Stimulated activated CD4-positive, alpha-beta T cell treated with anti-CD3 and anti-CD28 coated beads, Interleukin-4, amount 100 ng/mL, for 48 hours (primary cell): Measurements from ENCODE around the gene C16orf95.

Experiments used
- DNase-seq, 2 donors: peaks; one replicate each; pipeline ENCODE4 v3.0.0-alpha.2; 2020; ENCODE audit warnings: low read depth in 2 of 2

C16orf95 gene

GRCh38 chr16:87332150-87332549 is 15.0 kb upstream of the C16orf95 start:
- no peak for DNase-seq

DNA sequence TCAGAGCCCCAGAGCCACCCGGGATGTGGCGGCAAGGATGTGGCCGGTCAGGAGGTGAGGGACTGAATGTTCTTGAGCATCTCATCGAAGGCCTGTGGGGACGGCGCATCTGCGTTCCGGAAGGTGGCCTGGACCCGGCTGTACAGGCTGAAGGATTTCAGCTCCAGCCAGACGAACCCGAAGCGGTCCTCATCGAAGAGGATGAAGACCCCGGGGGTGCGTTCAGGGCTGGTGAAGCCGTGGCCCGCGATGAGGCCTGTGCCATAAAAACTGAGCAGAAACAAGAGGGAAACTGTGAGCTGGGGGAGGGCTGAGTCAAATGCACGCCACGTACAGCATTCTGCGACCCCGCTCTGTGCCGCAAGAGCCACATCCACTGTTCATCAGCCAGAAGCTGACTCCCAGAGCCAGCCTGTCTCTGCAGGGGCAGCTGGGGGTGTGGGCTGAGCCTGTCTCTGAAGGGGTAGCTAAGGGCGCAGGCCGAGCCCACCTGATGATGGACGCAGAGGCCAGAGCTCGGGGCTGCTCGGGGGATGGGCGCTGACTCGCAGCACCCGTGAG is 14.1 kb upstream of the C16orf95 start:
- DNase-seq: no peak

- no peak for DNase-seq
Measured at GRCh38 chr16:87330646-87331045, 13.5 kb upstream of the C16orf95 start.

GRCh38 chr16:87330257-87330624 is 13.0 kb upstream of the C16orf95 start:
- no peak for DNase-seq

DNA sequence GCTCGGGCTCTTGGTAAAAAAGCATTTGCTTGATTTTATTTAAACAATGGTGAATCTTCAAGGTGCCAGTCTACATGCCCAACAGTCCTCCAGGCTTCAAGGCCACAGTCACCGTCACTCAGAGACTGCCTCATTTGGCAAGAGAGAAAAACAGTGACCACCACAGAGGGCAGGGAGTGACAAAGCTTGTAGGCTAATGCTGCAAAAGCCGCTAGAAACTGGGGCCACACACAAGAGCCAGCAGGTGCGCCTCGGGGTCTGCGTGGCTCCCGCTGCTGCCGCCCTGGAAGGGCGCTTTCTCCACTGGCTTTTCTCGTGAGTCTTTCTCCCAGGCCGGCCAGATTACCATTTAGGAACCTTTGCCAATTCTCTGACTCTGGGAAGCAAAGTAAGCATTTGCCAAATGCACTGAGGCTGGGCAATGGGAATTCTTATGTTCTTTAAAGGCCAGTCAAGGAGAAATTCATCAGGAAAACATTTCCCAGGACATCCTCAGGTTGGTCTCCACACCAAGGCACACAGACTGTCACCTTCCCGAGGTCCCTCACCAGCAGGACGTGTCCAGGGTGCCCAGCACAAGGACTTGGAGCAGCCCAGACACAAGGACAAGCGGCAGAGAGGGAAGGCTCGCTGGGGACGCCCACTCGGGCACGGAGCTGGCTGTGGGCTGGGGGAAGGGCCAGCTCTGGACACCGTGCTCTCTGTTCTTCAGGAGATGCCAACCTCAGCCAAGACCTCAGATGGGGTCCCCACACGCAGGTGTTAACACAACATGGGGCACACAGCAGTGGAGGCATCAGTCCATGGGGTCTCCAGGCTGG is 12.5 kb upstream of the C16orf95 start:
- no peak for DNase-seq

DNA sequence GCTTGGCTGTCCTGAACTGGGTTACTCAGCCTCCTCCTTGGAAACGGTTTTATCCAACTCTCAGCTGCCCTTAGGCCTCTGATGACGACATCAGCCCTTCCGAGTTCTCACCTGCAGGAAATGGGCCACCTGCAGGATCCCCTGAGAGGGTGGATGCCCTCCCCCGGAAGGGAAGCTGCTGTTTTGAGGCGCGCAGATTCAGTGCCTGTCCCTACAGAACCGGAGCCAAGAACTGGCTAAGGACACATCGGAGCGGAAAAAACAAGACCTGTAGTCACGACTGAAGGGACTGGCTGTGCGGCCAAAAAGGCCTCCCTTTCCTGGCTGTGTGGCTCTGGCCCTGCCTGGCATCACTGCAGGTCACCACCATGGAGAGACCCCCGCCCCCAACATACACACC is 11.7 kb upstream of the C16orf95 start:
- DNase-seq: no peak

- no peak for DNase-seq
Measured at GRCh38 chr16:87327798-87328495, 10.8 kb upstream of the C16orf95 start.

- no peak for DNase-seq
Measured at GRCh38 chr16:87326151-87326571, 9.0 kb upstream of the C16orf95 start.

GRCh38 chr16:87325423-87325858 is 8.2 kb upstream of the C16orf95 start:
- DNase-seq: no peak

DNA sequence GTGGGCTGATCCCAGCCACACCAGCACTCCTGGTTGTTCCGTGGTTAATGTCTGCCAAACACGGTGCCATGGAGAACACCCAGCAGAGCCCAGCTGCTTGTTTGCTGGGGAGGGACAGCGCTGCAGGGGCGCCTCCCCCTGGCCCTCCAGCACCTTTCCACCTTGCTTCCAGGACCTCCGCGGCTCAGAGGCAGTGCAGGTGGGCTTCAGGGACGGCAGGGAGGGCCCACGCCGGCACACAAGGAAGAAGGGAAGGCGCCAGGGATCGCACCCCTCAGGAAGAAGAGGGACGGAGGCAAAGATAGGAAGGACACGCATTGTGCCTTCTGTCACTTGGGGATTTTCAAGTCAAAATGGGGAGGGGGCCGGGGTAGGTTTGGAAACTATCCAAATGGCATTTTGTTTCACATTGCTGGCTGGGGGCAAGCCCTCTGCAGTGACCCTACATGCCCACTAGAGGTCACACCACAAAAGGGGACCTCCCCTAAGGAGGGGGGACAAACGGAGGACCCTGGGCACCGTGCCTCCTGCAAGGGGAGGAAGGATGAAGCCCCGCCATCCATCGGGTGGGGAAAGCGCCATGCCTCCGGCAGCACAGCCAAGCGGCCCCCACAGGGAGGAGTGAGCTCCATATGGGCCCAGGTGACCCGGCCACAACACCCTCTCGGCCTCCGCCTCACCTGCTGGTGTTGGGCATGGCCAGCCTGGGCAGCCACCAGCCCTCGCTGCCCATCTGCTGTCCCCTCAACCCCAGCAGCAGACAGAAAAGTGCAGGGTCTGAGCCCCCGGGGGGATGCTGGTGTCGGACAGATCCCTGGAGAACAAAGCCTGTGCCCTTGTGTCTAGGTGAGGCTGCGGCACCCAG is 7.5 kb upstream of the C16orf95 start:
- peak; percentile 8 to 29 for DNase-seq

DNA sequence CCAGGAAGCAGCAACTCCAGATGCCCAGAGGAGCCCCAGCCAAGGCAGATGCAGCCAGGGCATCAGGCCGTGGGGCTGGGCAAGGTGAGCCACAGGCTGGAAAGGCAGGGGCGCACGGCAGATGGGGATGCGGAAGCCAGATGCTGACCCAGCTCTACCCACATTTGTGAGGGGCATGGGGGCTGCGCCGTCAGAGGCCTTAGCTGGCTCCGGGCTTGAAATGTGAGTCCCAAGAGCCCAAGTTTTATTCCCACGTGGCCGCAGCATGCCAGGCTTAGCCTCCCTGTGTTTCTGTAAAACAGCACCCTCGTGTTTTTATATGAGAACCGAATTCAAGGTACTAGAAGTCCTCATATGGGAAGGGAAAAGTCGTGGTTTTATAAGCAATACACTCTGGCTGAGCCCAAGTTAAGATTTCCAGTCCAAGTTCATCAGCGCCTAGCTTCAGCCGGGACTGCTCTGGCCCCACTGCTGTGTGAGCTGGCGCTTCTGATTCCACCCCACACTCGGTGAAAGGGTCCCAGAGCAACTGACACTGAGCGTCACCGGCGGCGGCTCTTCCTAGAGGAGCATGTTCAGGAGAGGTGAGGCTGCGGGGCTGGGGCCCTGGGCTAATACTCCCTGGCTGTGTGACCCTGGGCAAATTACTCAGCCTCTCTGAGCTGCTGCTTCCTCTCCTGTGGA is 6.7 kb upstream of the C16orf95 start:
- DNase-seq: no peak

- DNase-seq: no peak
Measured at GRCh38 chr16:87322833-87323726, 5.9 kb upstream of the C16orf95 start.

DNA sequence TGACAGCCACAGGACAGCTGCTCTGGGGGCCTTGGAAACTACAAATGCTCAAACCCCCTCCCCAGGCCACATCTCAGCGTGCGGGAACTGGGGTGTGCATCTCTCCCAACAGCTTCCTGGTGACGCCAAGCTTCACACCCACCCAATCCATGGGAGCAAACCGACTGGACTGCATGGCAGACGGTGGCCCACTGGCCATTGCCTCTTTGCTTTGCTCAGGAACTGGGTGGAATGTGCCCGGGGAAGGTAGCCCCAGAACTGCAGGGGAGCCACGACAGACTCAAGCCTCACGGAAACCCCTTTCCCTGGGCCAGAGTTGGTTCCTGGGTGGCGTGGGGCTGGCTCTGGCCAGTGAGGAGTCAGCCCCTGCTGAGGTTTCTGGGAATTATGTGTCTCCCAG is 5.2 kb upstream of the C16orf95 start:
- DNase-seq: no peak

- no peak for DNase-seq
Measured at GRCh38 chr16:87321336-87322107, 4.3 kb upstream of the C16orf95 start.

DNA sequence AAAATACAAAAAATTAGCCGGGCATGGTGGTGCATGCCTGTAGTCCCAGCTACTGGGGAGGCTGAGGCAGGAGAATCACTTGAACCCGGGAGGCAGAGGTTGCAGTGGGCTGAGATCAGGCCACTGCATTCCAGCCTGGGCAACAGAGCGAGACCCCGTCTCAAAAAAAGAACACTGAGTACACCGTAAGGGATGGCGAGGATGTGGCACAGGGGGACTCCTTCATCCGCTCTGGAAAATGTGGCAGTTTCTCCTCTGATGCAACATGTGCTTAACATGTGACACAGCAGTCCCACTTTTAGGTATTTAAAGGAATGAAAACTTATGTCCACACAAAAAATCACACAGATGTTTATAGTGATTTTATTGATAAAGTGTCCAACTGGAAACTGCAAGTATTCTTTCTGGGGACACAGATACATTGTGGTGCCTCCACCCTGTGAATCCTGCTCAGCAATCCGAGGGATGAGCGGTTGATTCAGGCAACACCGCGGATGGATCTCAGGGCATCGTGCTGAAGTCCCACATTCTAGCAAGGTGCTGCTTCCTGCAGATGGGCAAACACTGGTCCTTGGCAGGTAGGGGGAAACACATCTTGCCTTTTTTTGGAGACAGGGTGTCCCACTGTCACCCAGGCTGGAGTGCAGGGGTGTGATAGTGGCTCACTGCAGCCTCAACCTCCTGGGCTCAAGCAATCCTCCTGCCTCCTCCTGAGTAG is 3.5 kb upstream of the C16orf95 start:
- no peak for DNase-seq

- no peak for DNase-seq
Measured at GRCh38 chr16:87319997-87320491, 2.9 kb upstream of the C16orf95 start.

DNA sequence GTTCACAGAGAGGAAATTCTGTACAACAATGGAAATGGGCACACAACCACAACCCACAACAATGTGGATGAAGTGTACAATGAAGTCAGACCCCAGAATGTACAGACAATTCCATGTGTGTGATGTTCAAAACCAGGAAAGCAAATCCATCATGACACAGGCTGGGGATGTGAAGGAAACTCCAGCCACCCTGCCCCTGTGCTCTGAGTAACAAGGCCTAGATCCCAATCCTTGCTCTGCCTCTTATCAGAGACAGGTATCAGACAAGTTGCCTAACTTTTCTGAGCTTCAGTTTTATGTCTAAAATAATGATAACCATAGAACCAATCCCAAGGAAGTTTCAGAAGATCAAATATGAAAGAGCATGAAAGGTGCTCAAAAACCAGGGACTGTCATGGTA is 1.8 kb upstream of the C16orf95 start:
- DNase-seq: no peak

DNA sequence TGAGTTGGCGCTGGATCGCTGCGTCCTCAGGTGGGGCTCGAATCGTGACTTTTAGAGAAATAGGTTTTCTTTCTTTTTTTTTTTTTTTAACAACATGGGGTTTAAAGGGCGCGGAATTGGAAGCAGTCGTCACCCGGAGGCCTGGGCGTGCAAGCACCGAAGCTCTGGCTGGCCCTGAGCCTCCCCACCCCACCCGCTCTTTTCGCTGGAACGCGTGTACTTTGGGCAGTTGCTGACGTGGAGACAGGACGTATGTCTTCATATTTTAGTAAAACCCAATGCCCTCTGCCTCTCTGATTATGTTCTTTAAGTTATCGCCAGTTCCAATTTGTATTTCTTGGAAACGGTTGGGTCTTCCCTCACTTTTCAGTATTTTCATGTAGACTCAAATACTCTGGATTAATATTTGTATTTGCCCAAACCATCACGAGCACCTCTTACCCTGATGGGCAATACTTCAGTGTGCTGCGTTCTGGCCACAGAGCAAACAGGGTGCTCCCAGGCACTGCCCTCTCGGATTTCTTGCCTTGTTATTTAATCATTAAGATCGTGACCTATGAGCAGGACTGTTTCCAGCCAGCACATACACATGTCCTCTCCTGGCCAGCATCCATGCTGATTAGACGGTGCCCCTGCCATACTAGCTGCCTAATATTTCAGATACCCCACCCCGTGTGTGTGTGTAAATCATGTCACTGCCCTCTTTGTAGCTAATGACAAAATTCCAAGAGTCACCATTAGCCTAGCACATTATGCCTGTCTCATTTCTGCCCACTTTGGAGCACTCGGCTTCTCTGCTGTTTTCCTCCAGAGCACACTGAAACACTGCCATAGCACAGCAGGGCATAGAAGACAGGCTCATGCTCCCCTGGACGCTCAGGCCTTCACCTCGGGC is 805 bp upstream of the C16orf95 start:
- DNase-seq: peak in 1 of 2 donors; percentile 44
